HEK293T (cell line): ENCODE data around the gene ADORA1.

ENCODE experiments used
- BHLHE40 ChIP-seq: fragments of 450-650 bp; IDR thresholded peaks from 2 replicates; pipeline ENCODE4 v1.6.1; 2016; ENCODE audit warnings: mild to moderate bottlenecking, moderate library complexity, borderline replicate concordance
- FOXA1 ChIP-seq: fragments of 450-650 bp; IDR thresholded peaks from 2 replicates; pipeline ENCODE4 v1.6.1; 2016; ENCODE audit warnings: mild to moderate bottlenecking
- FOXM1 ChIP-seq: fragments of 450-650 bp; IDR thresholded peaks from 2 replicates; pipeline ENCODE4 v1.6.1; 2017; ENCODE audit warnings: mild to moderate bottlenecking, borderline replicate concordance
- L3MBTL2 ChIP-seq: fragments of 450-650 bp; conservative IDR thresholded peaks from 2 replicates; pipeline ENCODE4 v1.6.1; 2016; ENCODE audit warnings: mild to moderate bottlenecking
- SP1 ChIP-seq: fragments of 450-650 bp; IDR thresholded peaks from 2 replicates; pipeline ENCODE4 v1.6.1; 2017
- SUZ12 ChIP-seq: fragments of 450-650 bp; IDR thresholded peaks from 2 replicates; pipeline ENCODE4 v1.6.1; 2016; ENCODE audit warnings: mild to moderate bottlenecking
- TARDBP ChIP-seq: fragments of 450-650 bp; IDR thresholded peaks from 2 replicates; pipeline ENCODE4 v1.6.1; 2016
- ZNF384 ChIP-seq: fragments of 450-650 bp; IDR thresholded peaks from 2 replicates; pipeline ENCODE4 v1.6.1; 2016

DNA sequence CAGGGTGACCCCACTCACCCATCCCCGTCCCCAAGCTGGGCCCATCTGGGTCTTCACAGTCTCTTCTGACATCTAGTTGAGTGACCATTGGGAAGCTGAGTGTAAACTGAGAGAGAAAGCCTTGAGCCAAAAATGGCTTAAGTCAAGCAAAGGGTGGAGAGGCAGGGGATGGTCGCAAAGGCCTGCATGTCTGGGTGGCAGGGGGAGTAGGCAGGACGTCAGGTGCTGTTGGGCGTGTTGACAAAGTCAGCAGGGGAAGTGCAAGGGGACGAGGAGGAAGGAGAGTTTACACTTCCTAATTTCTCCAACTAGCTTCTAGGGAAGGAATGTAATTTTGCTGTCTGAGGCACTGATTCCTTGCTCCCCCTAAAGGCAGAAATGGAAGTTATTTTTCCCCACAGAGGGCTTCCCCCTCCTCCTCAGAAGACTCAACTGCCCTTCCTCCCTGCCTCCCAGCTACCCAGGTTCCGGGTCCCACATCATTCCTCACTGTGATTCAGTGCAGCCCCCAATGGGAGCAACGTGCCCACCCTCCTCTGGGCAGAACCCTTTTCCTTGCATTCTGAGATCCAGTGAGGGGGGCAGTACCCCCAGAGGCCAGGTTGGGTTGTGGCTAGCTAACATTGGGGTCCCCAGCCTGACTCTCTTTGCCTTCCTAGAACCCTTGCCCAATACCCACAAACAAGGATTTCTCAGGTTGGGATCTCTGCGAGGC, 1.2 kb upstream of the ADORA1 start:
- TF ChIP-seq SUZ12 (no peak), TARDBP (no peak), ZNF384 (no peak), FOXA1 (no peak), SP1 (no peak), BHLHE40 (no peak), FOXM1 (no peak), L3MBTL2 (no peak)
